ENCODE results near the gene MPDZ.

DNA sequence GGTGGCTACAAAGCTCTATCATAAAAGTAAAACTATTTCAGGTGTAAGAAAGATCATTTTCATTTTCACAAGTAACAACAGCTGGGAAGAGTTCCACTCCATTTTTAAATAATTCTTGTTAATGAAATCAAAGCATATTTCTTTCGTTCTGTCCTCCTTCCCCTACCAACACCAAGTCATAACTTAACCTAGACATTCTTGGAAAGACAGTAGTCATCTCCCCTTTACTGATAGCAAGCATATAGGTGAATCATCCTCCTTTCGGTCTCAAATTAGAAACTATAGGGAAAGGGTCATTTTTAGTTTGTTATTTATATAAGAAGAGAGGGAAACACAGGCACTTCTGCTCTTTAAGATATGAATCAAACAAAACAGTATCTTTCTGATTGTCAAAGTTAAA lies 38.2 kb downstream of the MPDZ start:
- TF ChIP-seq, protein P1, sequence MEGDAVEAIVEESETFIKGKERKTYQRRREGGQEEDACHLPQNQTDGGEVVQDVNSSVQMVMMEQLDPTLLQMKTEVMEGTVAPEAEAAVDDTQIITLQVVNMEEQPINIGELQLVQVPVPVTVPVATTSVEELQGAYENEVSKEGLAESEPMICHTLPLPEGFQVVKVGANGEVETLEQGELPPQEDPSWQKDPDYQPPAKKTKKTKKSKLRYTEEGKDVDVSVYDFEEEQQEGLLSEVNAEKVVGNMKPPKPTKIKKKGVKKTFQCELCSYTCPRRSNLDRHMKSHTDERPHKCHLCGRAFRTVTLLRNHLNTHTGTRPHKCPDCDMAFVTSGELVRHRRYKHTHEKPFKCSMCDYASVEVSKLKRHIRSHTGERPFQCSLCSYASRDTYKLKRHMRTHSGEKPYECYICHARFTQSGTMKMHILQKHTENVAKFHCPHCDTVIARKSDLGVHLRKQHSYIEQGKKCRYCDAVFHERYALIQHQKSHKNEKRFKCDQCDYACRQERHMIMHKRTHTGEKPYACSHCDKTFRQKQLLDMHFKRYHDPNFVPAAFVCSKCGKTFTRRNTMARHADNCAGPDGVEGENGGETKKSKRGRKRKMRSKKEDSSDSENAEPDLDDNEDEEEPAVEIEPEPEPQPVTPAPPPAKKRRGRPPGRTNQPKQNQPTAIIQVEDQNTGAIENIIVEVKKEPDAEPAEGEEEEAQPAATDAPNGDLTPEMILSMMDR (IDR thresholded peaks at IDR 0.05; ENCODE audit: insufficient read depth, low read length) = no peak
- TF ChIP-seq SPI1 (IDR thresholded peaks at IDR 0.05; ENCODE audit: borderline replicate concordance, low read depth) (no peak), GABPA (IDR thresholded peaks at IDR 0.05; ENCODE audit: low read depth) (no peak)

All from HL-60 (cell line).